Activated CD8-positive, alpha-beta T cell treated with anti-CD3 and anti-CD28 coated beads for 36 hours (primary cell): ENCODE data around the gene SDCCAG8. TPM values are rescaled to one million over a fixed set of nuclear protein-coding genes. Genes with fewer than 3 reads are reported as not detected.

Experiments
- ATAC-seq: fragments of 200-7000 bp; cut with Tn5 transposase; one replicate; pipeline ENCODE4 v1.10.0; 2021; ENCODE audit warnings: mild to moderate bottlenecking, moderate library complexity
- CTCF ChIA-PET: fragments of 350-600 bp; sonication (Branson Sonifier 250); formaldehyde crosslinking; loops from one replicate; lab custom pipeline; 2021; ENCODE audit warnings: antibody characterized with exemption; lab: Charles Lee
- POLR2A ChIA-PET: fragments of 350-600 bp; sonication (Branson Sonifier 250); formaldehyde crosslinking; loops from one replicate; lab custom pipeline; 2021; ENCODE audit warnings: antibody characterized with exemption; lab: Charles Lee
- DNase-seq: peaks from one replicate; pipeline ENCODE4 v3.0.0-alpha.2; 2020
- H3K27ac Mint-ChIP-seq: one replicate; pipeline ENCODE4 v1.8.0; 2021; ENCODE audit warnings: mild to moderate bottlenecking, mixed read lengths
- H3K27me3 Mint-ChIP-seq: one replicate; pipeline ENCODE4 v1.8.0; 2021; ENCODE audit warnings: mixed read lengths
- H3K36me3 Mint-ChIP-seq: one replicate; pipeline ENCODE4 v1.8.0; 2021; ENCODE audit warnings: low read depth, mixed read lengths
- H3K4me1 Mint-ChIP-seq: one replicate; pipeline ENCODE4 v1.8.0; 2021; ENCODE audit warnings: low read depth, mixed read lengths
- H3K4me3 Mint-ChIP-seq: one replicate; pipeline ENCODE4 v1.8.0; 2021; ENCODE audit warnings: mild to moderate bottlenecking, moderate library complexity, mixed read lengths
- H3K9me3 Mint-ChIP-seq: one replicate; pipeline ENCODE4 v1.8.0; 2021; ENCODE audit warnings: mixed read lengths
- intact Hi-C: fragments of 100-400 bp; cut with micrococcal nuclease; formaldehyde crosslinking; loops from one replicate; pipeline ENCODE4 v1.10.0; 2022
- total RNA-seq, 2 experiments: library from RNA; stranded (reverse); gene quantifications; one replicate each; pipeline ENCODE4 v1.2.3, GENCODE V29; 2021
- TF ChIP-seq, protein P1 (sequence below): fragments of 200-600 bp; IDR thresholded peaks from one replicate; pipeline ENCODE4 v1.8.0; 2022; ENCODE audit warnings: antibody characterized with exemption, mild to moderate bottlenecking

The SDCCAG8 gene
- total RNA-seq, 2 experiments from 2014 or later: 22.4 to 22.6 TPM

DNA sequence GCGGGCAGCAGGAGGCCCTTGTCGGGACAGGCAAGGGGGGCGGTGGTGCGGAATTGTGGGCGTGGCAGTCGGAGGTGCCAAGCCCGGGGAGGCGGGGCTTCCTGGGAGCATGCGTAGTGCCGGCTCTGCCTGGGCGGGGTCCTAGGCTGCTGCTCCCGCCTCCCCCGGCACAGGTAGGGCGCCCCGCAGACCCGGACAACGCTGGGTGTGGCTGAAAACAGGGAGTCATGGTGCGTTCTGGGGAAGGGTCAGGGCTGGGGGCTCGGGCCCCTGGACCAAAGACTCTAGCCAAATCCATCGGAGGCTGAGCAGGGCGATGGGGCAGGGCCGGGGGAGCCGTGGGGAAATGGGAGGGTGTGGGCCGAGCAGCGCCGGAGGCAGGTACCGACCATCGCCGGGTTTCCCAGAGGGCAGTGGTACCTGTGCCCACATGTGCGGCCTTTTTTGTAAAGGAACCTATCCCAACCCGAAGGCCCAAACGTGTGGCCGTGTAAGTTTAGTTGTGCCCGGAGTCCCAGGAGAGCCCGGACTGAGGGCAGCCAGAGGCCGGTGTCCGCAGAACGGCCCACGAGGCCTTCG lies 231.9 kb downstream of the SDCCAG8 start:
- no peak for ATAC-seq
- Mint-ChIP-seq H3K36me3 (no peaks in the 10 kb centered on the region), H3K4me1 (peaks cover 2% of the 10 kb centered on the region), H3K9me3 (no peaks in the 10 kb centered on the region), H3K27ac (no peak overlapping the region), H3K27me3 (no peaks in the 10 kb centered on the region), H3K4me3 (no peak overlapping the region)
- POLR2A ChIA-PET: no interaction called here
- no peak for DNase-seq
- intact Hi-C loops: no loop called here
- CTCF ChIA-PET: no interaction called here
- TF ChIP-seq, protein P1, sequence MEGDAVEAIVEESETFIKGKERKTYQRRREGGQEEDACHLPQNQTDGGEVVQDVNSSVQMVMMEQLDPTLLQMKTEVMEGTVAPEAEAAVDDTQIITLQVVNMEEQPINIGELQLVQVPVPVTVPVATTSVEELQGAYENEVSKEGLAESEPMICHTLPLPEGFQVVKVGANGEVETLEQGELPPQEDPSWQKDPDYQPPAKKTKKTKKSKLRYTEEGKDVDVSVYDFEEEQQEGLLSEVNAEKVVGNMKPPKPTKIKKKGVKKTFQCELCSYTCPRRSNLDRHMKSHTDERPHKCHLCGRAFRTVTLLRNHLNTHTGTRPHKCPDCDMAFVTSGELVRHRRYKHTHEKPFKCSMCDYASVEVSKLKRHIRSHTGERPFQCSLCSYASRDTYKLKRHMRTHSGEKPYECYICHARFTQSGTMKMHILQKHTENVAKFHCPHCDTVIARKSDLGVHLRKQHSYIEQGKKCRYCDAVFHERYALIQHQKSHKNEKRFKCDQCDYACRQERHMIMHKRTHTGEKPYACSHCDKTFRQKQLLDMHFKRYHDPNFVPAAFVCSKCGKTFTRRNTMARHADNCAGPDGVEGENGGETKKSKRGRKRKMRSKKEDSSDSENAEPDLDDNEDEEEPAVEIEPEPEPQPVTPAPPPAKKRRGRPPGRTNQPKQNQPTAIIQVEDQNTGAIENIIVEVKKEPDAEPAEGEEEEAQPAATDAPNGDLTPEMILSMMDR: no peak

DNA sequence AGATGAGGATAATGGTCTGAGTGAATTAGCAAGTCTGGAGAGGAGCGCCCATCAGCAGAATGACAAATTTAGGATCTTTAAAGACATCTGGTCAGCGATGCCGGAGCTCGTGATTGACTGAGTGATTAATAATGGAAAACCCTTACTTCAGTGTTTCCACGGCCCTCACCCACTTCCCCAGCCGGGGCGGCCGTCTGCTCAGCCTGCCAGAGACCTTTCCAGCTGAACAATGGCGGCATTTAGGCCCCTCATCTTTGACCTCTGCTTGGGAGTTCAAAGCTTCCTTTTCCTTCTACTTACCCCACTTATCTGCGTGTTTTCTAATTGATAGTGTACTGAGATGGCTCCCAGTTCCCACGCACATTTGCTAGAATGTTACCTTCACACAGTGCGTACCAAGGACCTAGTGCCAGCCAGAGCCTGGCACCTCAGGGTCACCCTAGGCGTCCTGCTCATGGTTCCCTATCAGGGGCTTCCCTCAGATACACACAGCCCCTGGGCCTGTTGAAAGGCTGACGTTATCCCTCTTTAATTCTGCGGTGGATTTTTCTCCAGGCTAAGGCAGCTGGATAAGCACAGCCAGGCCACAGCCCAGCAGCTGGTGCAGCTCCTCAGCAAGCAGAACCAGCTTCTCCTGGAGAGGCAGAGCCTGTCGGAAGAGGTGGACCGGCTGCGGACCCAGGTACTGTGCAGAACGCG lies 232.8 kb downstream of the SDCCAG8 start:
- Mint-ChIP-seq H3K36me3 (no peaks in the 10 kb centered on the region), H3K4me1 (no peaks in the 10 kb centered on the region), H3K27me3 (no peaks in the 10 kb centered on the region), H3K9me3 (no peaks in the 10 kb centered on the region), H3K27ac (no peak overlapping the region), H3K4me3 (no peak overlapping the region)
- TF ChIP-seq, protein P1: no peak
- ATAC-seq (no peak), DNase-seq (no peak)
- ChIA-PET CTCF (no interaction called here), POLR2A (no interaction called here)
- intact Hi-C loops: no loop called here

- ATAC-seq (no peak), DNase-seq (no peak)
- Mint-ChIP-seq H3K4me3 (no peak overlapping the region), H3K36me3 (no peaks in the 10 kb centered on the region), H3K9me3 (no peaks in the 10 kb centered on the region), H3K27me3 (no peaks in the 10 kb centered on the region), H3K27ac (no peak overlapping the region), H3K4me1 (no peaks in the 10 kb centered on the region)
- ChIA-PET CTCF (no interaction called here), POLR2A (no interaction called here)
- TF ChIP-seq, protein P1: no peak
- intact Hi-C loops: no loop called here
Observed at GRCh38 chr1:243489158-243489527, 233.3 kb downstream of the SDCCAG8 start.

DNA sequence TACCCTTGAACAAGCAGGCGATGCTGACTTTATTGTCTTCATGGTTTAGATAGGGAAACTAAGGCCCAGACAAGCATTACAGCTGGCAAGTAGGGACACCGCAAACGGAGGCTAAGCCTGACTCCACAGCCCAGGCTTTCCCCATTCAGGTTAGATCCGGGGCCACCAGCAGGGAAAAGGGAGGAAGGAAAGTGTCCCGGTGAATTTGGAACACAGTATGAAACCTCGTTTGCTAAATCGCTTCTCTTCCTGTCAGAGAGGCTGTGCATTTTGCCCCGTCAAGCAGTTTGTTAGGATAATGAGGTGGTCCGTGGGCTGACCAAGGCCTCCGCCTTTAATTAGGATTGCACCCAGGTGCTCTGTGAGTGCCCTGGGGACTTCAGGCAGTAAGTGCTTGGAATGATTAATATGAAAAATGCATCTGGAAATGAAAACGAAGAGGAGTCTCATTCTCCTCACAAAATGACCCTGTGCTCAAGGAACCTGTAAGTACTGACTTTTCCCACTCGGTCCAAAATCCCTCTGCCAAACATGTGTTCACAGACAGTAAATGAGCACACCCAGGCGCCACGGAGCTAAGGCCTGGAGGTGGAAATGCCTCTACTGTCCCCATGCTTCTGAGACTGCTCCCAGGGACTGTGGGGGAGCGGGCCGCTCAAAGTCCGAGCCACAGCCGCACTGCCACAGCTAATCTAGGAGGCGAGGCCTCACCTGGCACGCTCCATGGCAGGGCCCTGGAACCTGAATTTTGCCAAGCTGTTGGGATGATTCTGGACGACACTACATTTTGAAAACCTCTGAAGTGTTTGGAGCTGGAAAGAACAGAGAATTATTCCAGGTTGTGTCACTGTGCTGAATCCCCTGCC lies 234.1 kb downstream of the SDCCAG8 start:
- H3K4me3 Mint-ChIP-seq: no peak overlapping the region
- DNase-seq: no peak
- TF ChIP-seq, protein P1: no peak
- no peak overlapping the region for H3K27ac Mint-ChIP-seq
- H3K36me3 Mint-ChIP-seq: no peaks in the 10 kb centered on the region
- intact Hi-C loops: no loop called here
- H3K27me3 Mint-ChIP-seq: no peaks in the 10 kb centered on the region
- no peaks in the 10 kb centered on the region for H3K4me1 Mint-ChIP-seq
- ATAC-seq: no peak
- CTCF ChIA-PET: no interaction called here
- POLR2A ChIA-PET: no interaction called here
- H3K9me3 Mint-ChIP-seq: no peaks in the 10 kb centered on the region
